DMS153 treated with DMSO at 0.1 percent for 48 hours (cell line): ENCODE measurements around the gene CAB39L.

ENCODE experiments used
- DNase-seq: peaks from one replicate; lab custom pipeline; 2025; ENCODE audit not compliant: unreplicated experiment; lab: John Stamatoyannopoulos, UW

The CAB39L gene

DNA sequence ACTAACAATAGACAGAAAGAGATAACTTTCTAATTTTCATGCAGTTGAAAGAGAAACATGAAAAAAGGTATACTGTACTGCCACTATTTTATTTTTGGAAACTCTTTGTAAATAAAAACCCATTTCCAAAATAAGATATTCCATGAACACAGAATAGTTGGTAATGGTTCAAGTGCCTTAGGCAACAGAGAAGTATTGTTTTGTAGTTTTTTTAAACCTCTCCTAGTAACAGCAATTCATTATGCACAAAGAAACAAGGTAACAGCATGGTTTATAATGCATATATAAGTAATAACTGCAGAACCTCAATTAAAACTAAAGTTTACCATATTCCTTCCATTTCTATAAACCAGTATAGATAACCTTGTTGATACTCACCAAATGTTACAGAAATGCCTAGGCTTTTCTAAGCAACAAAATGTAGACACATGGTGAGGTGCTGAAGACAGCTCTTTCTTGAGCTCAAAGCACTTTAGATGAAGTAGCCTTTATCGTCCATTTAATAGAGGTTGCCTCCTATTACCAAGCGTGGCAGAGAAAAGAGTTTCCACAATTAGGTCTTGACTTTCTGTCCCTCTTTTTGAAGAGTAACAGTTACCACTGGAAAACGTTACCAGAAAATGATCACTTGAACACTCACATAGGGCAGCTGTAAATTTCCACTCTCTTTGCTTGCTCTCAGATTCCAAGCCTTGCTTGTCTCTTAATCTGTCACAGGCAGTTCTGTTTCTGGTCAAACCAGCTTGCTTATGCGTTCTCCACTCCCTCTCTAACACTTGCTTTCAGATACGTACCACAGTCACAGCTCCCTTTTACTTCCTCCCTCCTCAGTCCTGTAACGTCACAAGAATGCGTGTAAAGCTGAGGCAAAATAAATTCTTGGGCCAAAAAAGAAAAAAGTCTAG lies 42.9 kb downstream of the CAB39L start:
- no peak for DNase-seq

DNA sequence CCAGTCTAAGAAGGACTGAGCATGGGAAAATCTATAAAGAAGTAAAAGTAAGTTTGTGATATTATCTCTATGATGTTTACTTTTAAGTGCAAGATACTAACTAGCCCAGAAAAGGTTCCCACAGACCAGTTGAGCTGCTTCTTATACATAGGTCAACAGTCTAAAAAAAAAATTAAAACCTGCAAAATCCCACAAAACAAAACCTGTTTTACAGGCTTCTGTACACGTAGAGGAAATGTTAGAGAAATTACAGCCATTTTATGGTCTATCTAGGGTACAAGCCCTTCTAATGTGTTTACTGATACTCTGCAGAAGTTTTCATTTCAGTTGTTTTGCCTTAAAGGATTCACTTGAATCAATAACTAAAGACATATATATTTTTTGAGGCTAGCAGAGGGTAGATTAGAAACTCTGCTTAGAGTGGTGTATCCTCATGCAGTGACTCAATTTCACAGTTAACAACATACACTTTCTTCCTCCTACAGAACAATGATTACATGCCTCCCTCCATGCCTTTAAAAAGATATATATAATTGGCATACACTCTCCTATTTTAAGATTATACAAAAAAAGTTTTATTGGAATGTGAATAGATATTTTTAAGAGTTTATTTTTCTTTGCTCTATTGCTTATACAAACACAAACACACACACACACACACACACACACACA lies 43.9 kb downstream of the CAB39L start:
- DNase-seq, result no peak

DNA sequence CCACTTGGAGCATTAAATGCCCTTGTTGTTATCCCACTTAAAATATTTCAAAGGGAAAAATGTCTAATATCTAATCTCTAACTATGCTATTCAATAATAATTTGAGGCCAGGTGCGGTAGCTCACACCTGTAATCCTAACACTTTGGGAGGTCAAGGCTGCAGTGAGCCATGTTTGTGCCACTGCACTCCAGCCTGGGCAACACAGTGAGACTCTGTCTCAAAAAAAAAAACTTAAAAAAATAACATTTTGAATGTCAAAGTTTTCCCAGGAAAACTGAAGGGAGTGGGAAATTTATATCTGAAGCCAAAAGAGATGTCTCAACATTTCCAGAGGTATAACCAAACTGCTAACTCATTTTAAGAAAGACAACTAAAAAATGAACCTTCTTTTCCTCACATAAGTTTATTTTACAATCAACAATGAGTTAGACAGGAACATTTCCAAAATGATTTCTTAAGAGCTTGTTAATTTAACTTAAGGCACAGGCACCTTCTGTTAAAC lies 47.9 kb downstream of the CAB39L start:
- no peak for DNase-seq

DNA sequence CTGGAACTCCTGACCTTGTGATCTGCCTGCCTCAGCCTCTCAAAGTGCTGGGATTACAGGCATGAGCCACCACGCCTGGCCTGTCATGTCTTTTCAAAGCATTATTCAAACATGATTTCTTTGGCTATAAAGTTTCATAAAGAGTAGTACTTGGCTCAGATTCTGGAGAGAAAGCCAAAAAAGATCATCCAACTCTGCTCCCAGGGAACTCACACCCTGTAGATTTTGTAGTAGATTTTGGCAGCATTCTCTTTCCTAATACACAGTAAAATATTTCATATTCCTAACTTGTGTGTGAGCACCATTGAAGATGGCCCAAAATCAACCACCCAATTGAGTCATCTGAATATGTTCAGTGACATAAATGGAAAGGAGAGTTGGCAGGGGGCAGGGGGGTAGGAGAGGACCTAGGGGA lies 48.4 kb downstream of the CAB39L start:
- no peak for DNase-seq

DNA sequence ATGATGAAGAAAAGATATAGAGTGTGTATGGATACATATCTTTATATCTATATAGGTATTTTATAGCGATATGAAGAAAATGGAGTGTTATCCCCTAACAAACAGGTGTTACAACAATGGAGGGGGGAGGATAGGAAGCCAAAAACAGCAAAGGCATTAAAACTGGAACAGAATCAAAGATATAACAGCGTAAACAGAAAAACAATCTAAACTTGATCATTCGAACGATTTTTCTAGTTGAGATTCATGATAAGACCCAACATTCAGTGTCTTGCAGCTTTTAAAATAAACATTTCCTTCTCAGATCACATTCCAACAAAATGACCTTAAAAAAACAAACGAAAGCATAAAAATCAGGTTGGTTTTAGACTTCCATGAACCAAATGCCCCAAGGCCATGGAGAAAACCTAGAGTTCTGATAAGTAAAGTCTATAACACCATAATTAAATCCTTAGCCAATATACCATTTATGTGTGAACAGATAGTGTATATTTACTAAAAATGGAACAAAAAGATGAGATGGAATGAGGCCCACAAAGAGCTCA lies 55.7 kb downstream of the CAB39L start:
- DNase-seq, result no peak

DNA sequence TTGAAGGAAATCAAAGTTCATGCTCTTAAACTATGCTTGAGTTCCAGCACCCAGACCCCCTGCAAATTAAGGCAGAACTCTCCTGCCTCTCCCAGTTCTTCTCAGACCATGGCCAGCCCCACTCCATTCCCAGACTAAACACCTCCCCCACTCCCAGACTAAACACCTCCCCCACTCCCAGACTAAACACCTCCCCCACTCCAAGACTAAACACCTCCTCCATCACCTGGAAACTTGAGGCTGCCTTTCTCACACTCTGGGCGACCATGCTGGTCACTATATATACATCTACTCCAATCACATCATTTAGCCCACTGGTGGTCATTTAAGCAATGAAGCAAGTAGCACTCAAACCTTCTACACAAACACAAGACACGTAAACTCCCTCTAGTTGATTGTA lies 57.2 kb downstream of the CAB39L start:
- no peak for DNase-seq

DNA sequence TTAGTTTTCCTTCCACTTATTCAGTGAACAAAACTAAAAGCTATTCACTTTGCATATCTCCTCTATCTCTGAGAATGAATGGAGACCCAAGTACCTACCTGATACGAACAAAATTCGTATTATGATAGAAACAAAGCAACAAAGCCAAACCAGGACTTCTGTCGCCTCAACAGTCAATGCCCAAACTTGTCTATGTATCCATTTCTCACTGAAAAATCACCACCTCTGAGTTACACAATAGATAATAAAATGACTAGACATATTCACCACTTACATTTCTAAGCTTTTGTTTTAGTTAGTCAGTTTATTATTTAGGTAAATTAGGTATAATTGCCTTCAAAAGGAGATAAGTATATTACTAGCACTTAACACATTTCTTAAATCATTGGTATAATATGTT lies 67.7 kb downstream of the CAB39L start:
- no peak for DNase-seq

DNA sequence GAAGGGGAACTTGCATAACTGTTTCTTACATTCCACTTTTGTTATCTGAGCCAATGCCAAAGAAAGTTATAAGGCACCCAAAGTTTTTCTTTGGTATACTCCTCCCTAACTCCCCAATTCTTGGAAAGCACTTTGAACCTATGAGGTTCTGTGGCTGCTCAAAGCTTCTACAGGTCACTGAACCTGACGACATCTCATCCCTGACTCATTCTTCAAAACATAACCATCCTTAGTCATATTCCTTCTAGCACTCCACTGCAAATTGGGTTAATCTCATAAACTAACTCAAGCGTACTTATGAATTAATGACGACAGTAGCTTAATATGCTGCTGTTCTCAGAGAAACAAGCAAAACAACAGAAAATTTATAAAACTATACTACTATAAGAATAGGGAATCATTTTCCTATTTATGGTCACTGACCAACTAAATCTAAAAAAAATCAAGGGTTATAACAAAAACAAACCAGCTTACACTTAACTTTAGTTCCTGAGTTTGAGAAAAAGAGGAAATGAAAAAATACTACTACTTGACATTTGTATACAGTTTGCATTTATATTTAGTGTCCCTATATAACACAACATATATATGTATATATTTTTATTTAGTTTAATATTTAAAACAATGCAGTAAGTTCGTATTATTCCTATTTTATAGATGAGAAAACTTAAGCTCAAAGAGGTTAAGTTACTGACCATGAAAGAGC lies 69.1 kb downstream of the CAB39L start:
- no peak for DNase-seq

DNA sequence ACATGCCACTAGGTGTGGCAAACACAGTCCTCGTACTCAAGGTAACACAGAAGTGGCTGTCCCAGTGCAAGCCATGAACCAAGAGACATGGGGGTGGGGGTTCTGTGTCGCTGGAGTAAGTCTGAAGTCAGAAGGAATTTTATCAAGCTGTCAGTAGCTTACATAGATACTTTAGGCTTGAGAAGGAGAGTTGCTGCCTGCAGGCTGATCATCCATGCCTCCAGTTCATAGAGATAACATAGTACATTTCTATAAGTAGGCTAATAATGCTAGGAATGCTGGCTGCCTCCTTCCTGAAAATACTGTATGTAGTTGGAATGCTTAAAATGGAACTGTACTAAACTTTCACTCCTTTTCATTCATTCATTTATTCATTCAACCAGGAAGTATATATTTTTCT lies 70.1 kb downstream of the CAB39L start:
- DNase-seq, result no peak

DNA sequence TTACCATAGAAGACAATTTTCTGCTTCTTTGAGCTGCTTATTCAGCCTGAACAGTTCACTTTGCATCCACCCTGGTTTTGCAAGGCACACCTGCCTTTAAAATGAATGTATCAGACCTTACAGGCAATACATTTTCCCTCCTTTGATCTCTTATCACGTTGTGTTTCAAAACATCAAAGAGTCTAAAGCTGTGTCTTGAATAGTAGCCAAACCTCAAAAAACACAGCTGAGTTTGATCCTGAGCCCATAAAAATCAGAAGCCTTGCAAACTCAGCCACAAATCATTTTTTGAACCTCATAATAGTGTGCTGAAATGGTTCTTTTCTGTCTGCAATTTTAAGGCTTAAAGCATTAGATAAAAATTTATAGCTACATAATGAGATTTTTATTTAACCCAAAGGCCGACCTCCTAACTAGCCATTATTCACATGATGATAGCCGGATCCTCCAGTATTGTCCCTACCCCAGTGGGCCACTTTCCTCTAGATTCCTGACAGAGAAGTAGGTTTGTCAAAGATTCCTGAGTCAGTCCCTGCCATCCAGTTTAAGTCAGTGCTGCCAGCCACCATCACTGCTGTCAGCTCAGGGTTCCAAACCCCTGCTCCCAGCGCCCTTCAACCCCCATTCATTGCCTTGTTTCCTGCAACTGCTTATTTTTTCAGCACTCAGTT lies 71.8 kb downstream of the CAB39L start:
- no peak for DNase-seq

DNA sequence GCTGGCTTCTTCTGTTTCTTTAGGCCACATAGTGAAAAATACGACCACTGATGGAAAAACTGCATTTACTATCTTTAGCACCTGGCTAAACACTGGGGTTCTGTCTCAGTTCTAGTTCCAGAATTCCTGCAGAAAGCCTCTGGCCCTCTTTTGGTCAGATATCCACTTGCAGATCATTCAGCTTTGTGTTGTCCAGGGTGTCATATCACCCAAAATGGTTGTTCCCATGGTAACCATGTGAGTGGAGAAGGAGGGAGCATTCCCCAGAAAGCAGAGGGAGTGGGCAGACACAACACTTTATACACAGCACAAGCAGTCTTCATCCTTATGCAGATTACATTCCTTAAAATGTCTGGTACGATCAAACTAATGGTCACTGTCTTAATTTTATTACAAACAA lies 73.5 kb downstream of the CAB39L start:
- DNase-seq, result no peak

DNA sequence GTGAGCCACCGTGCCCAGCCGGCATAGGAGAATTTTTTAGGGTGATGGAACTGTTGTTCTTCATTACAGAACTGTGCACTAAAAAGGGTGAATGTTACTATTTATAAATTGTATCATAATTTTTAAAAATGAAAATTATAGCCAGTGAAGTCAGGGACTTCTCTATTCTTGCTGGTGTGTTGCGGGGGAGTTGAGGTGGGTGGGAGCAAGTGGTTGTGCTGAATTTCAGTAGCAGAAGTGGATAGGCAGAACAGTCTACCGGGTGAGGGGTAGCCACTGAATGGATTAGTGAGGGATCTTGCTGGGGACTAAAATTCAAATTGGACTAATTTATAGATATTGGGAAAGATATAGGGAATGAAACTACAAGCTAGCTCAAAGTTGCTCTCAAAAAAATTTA lies 74.0 kb downstream of the CAB39L start:
- DNase-seq, result no peak

DNA sequence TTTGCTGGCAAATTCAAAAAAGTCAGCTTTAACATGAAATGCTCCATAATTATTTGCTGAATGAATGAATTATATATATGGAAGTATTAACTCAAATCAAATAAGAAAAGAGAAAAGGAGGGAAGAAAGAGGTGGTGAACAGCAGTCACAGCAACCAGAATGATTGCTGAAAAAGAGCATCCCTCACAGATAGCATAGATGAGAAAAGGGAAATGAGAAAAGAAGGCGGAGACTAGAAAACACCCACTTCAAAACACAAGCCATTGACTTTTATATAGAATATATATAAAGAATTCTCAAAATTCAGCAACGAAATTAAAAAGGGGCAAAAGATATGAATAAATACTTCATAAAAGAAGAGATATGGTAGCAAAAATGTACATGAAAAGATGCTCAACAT lies 75.2 kb downstream of the CAB39L start:
- no peak for DNase-seq

DNA sequence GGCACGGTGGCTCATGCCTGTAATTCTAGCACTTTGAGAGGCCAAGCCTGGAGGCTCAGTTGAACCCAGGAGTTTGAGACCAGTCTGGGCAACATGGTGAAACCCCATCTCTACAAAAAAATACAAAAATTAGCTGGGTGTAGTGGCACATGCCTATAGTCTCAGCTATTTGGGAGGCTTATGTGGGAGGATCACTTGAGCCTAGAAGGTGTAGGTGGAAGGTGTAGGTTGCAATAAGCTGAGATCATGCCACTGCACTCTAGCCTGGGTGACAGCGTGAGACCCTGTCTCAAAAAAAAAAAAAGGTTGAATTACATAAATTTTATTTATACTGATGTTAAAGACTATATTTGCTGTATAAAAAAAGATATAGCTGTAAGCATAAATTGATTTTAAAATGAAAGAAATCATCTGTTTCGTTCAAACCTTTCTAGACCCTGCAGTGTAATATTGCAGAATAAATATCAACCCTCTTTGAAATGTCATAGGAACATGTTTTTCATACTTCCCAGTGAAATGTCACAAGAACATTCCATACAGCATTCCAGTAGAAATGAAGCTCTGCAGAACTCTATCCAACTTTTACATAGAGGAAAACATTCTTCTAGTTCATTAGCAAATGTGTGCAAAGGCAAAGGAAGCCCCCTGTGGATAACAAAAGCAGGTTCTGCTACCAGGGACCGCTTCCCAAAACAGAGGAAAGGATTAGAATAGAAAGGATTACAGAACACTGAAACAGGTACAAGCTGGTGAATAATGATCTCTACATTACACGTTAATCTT lies 76.0 kb downstream of the CAB39L start:
- DNase-seq, result no peak

DNA sequence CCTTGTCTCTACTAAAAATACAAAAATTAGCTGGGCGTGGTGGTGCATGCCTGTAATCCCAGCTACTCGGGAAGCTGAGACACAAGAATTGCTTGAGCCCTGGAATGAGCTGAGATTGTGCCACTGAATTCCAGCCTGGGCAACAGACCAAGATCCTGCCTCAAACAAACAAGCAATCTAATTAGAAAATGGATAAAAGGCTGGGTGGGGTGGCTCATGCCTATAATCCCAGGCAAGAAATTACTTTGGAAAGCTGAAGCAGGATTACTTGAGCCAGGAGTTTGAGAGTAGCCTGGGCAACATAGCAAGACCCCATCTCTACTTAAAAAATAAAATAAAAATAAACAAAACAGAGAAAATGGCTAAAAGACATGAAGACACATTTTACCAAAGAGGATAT lies 77.0 kb downstream of the CAB39L start:
- no peak for DNase-seq

DNA sequence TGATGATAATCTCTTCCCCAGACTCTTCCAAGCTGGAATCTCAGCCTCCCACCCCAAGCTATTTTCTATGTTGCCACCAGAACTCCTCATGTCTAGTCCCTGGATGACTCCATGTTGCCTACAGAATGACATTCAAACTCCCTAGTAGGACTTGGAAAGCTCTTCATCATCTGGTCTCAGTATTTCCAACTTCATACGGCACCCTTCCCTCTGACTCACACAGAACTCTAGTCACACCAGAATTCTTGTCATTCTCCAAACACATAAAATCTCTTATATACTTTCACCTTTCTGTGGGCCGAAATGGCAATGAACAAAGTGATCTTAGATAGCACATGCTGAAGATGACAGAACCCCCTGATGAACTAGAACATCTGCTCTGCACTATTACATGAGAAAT lies 86.2 kb downstream of the CAB39L start:
- no peak for DNase-seq

DNA sequence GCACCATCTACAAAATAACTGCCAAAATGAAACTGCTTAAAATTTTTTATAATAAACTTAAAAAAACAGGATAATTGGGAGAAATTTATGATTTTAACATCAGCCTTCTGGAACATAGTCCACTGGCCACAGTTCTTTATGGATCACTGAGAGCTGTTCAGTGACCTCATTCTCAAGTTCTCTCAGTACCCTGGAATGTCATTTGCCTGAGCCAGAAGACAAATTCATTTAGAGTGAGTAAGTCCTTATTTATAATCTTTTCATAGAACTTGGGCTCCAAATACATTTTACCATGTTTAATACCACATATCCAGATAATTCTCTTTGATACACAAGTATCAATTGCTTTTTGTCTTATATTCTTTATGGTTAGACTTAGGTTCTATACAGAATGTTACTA lies 87.6 kb downstream of the CAB39L start:
- no peak for DNase-seq

DNA sequence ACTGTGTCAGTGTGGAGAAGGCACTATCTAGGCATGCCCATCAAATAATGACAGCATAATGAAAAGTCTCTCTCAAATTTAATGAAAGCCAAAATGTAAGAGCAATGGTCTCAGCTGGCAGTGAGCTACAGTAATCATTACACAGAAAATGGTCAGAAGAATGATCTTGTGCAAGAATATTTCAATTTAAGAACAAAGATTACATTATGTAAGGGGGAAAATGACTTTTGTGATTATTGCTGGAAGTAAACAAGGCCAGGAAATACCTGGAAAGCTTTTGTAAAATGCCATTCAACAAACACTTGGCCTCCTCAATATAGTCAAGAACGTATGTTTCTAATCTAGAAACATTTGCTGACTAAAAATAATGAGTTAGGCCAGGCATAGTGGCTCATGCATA lies 89.1 kb downstream of the CAB39L start:
- no peak for DNase-seq

DNA sequence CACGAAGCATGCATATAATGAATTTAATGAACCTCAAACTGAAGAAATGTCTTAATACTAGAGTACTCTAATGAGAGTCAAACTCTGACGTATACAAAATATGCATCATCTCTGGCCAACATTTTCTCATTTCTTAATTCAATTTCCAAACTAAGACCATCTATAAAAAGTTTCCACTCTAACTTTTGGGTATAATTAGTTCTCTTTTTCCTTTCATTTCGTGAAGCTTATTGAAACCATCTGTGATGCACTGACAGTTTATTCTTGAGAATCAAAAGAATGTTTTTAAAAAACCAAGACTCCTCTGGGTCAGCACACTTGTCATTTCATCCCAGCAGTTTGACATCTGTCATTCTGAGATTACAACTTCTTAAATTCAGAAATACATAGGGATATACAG lies 90.0 kb downstream of the CAB39L start:
- DNase-seq, result no peak

DNA sequence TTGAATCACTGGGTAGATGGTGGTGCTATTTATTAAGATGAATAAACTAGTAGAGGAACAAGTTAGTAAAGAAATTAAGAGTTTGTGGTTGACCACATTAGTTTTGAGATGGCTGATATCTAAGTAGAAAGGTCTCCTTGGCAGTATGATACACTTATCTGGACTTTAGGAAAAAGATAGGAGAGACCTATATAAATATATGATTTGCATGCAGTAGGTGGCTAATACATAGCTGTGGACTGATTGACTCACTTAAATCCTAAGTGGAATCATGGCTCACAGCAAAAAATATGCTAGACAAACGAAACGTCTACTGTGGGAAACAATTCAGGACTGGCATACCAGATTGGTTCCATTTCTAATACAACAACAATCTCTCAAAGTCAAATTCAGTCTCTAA lies 92.0 kb downstream of the CAB39L start:
- DNase-seq, result no peak
